Activated naive CD4-positive, alpha-beta T cell treated with anti-CD3 and anti-CD28 coated beads for 36 hours (primary cell): Measurements from ENCODE around the gene LNX1. TPM values are rescaled to one million over a fixed set of nuclear protein-coding genes. Genes with fewer than 3 reads are reported as not detected.

ENCODE experiments used
- CTCF ChIA-PET: fragments of 350-600 bp; sonication (Branson Sonifier 250); formaldehyde crosslinking; loops from one replicate; lab custom pipeline; 2021; ENCODE audit warnings: antibody characterized with exemption; lab: Charles Lee
- DNase-seq: peaks from one replicate; pipeline ENCODE4 v3.0.0-alpha.2; 2020
- H3K27ac Mint-ChIP-seq: one replicate; pipeline ENCODE4 v1.8.0; 2021; ENCODE audit warnings: mild to moderate bottlenecking, mixed read lengths
- H3K27me3 Mint-ChIP-seq: one replicate; pipeline ENCODE4 v1.8.0; 2021; ENCODE audit warnings: low read depth, mixed read lengths
- H3K36me3 Mint-ChIP-seq: one replicate; pipeline ENCODE4 v1.8.0; 2021; ENCODE audit warnings: low read depth, mixed read lengths
- H3K4me1 Mint-ChIP-seq: one replicate; pipeline ENCODE4 v1.8.0; 2021; ENCODE audit warnings: low read depth, mixed read lengths
- H3K4me3 Mint-ChIP-seq: one replicate; pipeline ENCODE4 v1.8.0; 2021; ENCODE audit warnings: mild to moderate bottlenecking, moderate library complexity, mixed read lengths
- H3K9me3 Mint-ChIP-seq: one replicate; pipeline ENCODE4 v1.8.0; 2021; ENCODE audit warnings: mixed read lengths
- intact Hi-C: fragments of 100-400 bp; cut with micrococcal nuclease; formaldehyde crosslinking; loops from one replicate; pipeline ENCODE4 v1.15.1; 2023
- total RNA-seq, 2 experiments: library from RNA; stranded (reverse); gene quantifications; one replicate each; pipeline ENCODE4 v1.2.3, GENCODE V29; 2021

The LNX1 gene
- total RNA-seq, 2 experiments from 2014 or later = 0.17 TPM; not detected in 1

DNA sequence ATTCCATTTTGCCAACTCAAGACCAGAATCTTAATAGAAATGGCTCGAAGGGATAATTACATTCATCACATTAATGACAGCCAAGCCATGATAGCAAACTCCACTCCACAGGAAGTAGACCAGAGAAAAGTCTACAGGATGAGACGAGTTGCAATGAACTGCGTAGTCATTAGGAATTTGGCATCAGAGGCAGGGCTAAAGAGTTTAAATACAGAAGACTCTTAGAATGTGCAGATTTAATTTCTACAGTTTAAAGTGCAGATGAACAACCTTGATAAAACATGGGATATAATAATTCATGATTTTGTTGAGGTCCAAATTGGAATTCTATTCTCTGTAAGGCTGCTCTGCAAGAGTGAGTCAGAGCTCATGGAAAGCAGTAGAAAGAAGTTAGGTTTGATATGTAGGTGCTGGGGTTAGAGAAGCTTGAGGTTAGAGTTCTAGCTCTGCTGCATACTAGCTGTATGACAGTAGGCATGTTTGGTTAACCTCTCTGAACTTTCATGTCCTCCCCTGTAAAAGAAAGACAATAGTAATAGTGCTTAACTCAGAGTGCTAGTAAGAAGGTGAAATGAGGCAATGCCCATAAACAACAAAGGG lies 32.2 kb downstream of the LNX1 start:
- intact Hi-C loops = no loop called here
- no peak overlapping the region for H3K27ac Mint-ChIP-seq
- H3K9me3 Mint-ChIP-seq = no peaks in the 10 kb centered on the region
- CTCF ChIA-PET = no interaction called here
- H3K4me3 Mint-ChIP-seq = no peak overlapping the region
- peaks cover 7% of the 10 kb centered on the region for H3K27me3 Mint-ChIP-seq
- no peaks in the 10 kb centered on the region for H3K4me1 Mint-ChIP-seq
- DNase-seq = no peak
- no peaks in the 10 kb centered on the region for H3K36me3 Mint-ChIP-seq

DNA sequence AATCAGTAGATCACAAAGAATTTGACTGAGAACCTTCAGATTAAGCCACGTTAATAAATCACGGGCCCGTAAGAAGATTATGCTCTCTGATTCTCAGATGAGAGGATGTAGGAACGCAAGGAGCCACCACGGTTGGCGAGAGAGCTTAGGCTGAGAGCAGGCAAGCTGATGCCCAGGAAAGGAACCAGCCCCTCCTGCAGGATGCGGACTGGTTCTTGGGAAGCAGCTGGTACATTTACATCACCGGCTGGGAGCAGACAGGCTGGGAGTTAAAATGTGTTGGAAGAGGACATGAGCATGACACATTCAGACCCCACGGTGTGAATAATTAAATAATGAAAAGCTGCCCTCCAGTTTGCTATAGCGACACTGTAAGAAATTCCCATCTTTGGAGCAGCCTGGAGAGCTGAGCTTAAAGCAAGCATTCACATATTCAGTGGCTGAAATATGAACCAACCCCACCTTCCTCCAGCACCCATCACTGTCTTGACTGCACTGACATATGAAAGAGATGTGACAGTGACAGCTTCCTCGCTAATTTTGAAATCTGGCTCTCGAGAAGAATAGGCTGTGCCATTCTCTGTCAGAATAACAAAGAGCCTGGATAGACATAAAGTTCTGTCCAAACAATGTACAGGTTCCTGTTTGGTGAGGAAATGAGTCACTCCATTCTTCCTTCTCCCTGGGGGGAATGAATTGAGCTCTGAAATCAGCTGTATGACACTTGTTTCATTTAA lies 33.1 kb downstream of the LNX1 start:
- no peaks in the 10 kb centered on the region for H3K36me3 Mint-ChIP-seq
- no peak overlapping the region for H3K27ac Mint-ChIP-seq
- no peak for DNase-seq
- H3K4me1 Mint-ChIP-seq = no peaks in the 10 kb centered on the region
- H3K4me3 Mint-ChIP-seq = no peak overlapping the region
- H3K9me3 Mint-ChIP-seq = no peaks in the 10 kb centered on the region
- intact Hi-C loops = no loop called here
- CTCF ChIA-PET = interaction anchor here (0.6 kb wide), 1 partner anchor 279 kb away, joined by 3 read pairs; no protein-coding TSS in a partner anchor
- H3K27me3 Mint-ChIP-seq = peaks cover 7% of the 10 kb centered on the region

DNA sequence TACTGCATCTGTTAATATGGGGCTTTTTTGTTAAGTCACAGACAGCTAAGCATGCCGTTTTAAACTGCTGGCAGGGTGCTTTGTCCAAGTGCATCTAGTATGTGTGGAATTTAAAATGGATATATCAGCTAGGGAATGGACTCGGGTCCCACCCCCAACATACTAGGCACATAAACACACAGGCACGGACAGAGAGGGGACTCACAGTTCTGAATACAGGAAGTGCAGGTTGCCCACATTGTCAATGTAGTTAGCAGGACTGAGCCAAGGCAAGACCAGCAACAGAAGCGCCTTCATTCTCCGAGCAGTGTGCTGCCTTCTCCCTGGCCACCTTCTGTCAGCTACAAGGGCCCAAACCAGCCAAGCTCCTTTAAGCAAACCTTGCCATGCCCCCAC lies 33.6 kb downstream of the LNX1 start:
- no peak overlapping the region for H3K4me3 Mint-ChIP-seq
- H3K27me3 Mint-ChIP-seq = peaks cover 7% of the 10 kb centered on the region
- no peak overlapping the region for H3K27ac Mint-ChIP-seq
- CTCF ChIA-PET = no interaction called here
- no peaks in the 10 kb centered on the region for H3K9me3 Mint-ChIP-seq
- intact Hi-C loops = no loop called here
- H3K4me1 Mint-ChIP-seq = no peaks in the 10 kb centered on the region
- DNase-seq = no peak
- no peaks in the 10 kb centered on the region for H3K36me3 Mint-ChIP-seq

DNA sequence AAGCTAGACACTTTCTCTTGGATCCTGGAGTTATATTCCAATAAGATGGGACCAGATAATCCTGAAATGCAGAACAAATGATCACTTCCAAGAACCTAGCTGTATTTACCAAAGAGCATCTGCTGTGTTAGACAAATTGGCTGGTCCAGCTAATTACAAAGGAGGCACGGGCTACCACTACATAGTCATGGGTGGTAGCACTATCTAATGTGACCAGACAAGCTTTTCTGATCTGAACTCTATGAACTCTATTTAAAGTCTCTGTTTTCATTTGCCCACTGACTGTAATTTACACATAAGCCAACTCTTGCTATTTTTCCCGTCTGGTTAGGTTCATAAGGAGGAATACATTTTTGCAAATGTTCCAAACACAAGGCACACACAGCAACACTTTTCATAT lies 34.6 kb downstream of the LNX1 start:
- CTCF ChIA-PET = no interaction called here
- no peak for DNase-seq
- Mint-ChIP-seq H3K4me3 (no peak overlapping the region), H3K9me3 (peaks cover under 1% of the 10 kb centered on the region), H3K27ac (no peak overlapping the region), H3K36me3 (no peaks in the 10 kb centered on the region), H3K27me3 (peaks cover 9% of the 10 kb centered on the region), H3K4me1 (no peaks in the 10 kb centered on the region)
- intact Hi-C loops = no loop called here

DNA sequence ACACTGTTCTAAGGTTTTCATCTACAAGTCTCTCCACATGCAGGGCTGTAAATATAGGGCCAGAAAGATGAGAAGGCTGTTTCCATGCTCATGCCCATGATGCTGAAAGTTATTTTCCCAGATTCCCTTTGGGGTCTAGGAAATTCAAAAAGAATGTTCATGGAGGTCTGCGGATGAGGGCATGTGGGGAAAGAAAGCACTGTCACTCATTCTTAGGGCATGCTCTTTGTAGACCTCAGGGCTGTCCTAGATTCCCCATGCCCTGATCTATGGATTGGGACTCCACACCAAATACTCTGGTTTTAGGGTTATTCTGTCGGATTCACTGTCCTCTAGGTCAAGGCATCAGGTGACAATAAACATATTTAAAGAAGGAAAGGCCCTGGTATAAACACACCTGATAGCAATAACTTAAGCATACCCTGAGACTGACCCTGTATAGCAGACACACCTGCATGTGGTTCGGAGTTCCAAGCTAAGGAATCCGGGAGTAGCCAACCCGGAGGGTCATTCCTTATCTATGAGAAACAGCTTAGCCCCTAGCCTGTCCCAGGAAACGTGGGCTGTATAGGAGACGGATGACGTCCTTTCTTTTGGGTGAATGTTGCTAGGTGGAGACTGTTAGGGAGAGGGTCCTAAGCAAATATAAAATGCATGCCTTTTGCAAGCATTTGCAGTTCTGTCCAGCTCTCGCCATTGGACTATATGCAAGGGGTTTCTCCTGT lies 37.6 kb downstream of the LNX1 start:
- Mint-ChIP-seq H3K4me1 (no peaks in the 10 kb centered on the region), H3K4me3 (no peak overlapping the region), H3K9me3 (peaks cover 1% of the 10 kb centered on the region), H3K27ac (no peak overlapping the region), H3K36me3 (no peaks in the 10 kb centered on the region), H3K27me3 (peaks cover 9% of the 10 kb centered on the region)
- intact Hi-C loops = no loop called here
- CTCF ChIA-PET = interaction anchor here (0.6 kb wide), 1 partner anchor 21 kb away, joined by 3 read pairs; no protein-coding TSS in a partner anchor
- DNase-seq = no peak

DNA sequence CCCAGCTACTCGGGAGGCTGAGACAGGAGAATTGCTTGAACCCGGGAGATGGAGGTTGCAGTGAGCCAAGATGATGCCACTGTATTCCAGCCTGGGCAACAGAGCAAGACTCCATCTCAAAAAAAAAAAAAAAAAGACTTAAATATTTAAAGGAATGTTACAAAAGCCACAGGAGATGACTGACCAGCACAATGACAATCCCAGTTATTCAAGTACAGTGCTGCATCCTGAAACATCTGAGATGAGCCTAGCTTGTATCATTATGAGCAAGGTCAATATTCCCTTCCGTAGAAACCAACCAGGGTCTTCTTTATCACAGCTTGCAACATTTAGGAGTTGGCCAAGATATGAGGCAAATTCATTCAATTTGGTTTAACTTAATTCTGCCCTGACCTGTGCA lies 38.6 kb downstream of the LNX1 start:
- Mint-ChIP-seq H3K4me3 (no peak overlapping the region), H3K27me3 (peaks cover 9% of the 10 kb centered on the region), H3K4me1 (no peaks in the 10 kb centered on the region), H3K9me3 (peaks cover 1% of the 10 kb centered on the region), H3K36me3 (no peaks in the 10 kb centered on the region), H3K27ac (no peak overlapping the region)
- intact Hi-C loops = no loop called here
- DNase-seq = no peak
- CTCF ChIA-PET = interaction anchor here (0.6 to 0.7 kb wide), 2 partner anchors 22 to 374 kb away, joined by 3 read pairs; no protein-coding TSS in a partner anchor

DNA sequence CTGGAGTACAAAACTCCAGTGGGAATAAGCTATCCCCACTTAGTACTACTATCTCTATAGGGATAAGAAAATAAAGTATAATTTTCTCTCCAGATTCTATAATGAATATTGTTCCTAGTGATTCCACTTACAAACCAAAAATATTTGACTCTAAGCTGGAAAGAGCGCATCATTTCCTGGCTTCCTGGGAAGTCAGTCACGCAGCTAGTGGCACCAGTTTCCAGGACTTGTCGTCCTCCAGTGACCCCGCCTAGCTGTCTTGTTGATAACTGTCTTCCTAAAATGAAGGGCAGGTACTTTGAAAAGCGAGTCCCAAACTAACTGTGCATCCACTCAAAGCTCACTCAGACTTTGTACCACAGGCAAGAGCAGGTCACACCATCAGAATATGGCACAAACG lies 39.3 kb downstream of the LNX1 start:
- Mint-ChIP-seq H3K36me3 (no peaks in the 10 kb centered on the region), H3K9me3 (peaks cover 1% of the 10 kb centered on the region), H3K4me1 (no peaks in the 10 kb centered on the region), H3K4me3 (no peak overlapping the region), H3K27me3 (peaks cover 10% of the 10 kb centered on the region), H3K27ac (no peak overlapping the region)
- no peak for DNase-seq
- intact Hi-C loops = no loop called here
- CTCF ChIA-PET = interaction anchor here (0.7 kb wide), 1 partner anchor 373 kb away, joined by 3 read pairs; no protein-coding TSS in a partner anchor

DNA sequence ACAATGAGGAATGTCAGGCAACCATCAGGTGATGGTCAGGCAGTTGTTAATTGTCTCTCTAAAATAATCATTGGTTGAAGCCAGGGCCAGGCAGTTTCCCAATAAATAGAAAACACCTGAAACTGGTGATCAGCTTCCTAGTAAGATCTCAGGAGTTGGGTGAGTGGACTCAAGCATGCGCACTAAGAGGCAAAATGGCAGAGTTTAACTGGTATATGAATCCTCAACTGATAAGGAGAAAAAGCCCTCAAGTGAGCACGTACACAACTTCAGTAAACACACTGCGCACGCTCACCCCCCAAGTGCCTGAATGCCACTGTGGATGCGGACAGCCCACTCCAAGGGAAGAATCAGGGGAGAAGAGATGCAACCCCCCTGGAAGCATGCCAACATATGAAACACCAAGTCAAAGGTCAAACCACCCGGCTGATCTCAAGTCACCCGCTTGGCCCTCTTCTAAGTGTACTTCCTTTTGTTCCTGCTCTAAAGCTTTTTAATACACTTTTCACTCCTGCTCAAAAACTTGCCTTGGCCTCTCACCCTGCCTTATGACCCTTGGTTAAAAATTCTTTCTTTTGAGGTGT lies 39.9 kb downstream of the LNX1 start:
- peaks cover 1% of the 10 kb centered on the region for H3K9me3 Mint-ChIP-seq
- H3K27me3 Mint-ChIP-seq = peaks cover 11% of the 10 kb centered on the region
- H3K36me3 Mint-ChIP-seq = no peaks in the 10 kb centered on the region
- no peaks in the 10 kb centered on the region for H3K4me1 Mint-ChIP-seq
- no peak overlapping the region for H3K27ac Mint-ChIP-seq
- no peak overlapping the region for H3K4me3 Mint-ChIP-seq
- CTCF ChIA-PET = interaction anchor here (0.6 kb wide), 1 partner anchor 339 kb away, joined by 3 read pairs; no protein-coding TSS in a partner anchor
- intact Hi-C loops = no loop called here
- no peak for DNase-seq

DNA sequence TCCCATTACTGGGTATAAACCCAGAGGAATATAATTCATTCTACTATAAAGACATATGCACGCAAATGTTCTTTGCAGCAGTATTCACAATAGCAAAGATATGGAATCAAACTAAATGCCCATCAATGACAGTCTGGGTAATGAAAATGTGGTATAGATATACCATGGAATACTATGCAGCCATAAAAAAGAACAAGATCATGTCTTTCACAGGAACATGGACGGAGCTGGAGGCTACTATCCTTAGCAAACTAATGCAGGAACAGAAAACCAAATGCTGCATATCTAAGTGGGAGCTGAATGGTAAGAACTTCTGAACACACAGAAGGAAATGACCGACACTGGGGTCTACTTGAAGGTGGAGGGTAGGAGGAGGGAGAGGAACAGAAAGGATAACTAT lies 42.6 kb downstream of the LNX1 start:
- H3K27ac Mint-ChIP-seq = no peak overlapping the region
- no peak overlapping the region for H3K4me3 Mint-ChIP-seq
- peaks cover 4% of the 10 kb centered on the region for H3K27me3 Mint-ChIP-seq
- no peak for DNase-seq
- H3K4me1 Mint-ChIP-seq = no peaks in the 10 kb centered on the region
- CTCF ChIA-PET = interaction anchor here (0.6 to 0.8 kb wide), 2 partner anchors 352 to 1183 kb away, joined by 3 read pairs; no protein-coding TSS in a partner anchor
- H3K36me3 Mint-ChIP-seq = no peaks in the 10 kb centered on the region
- intact Hi-C loops = no loop called here
- H3K9me3 Mint-ChIP-seq = peaks cover 1% of the 10 kb centered on the region

DNA sequence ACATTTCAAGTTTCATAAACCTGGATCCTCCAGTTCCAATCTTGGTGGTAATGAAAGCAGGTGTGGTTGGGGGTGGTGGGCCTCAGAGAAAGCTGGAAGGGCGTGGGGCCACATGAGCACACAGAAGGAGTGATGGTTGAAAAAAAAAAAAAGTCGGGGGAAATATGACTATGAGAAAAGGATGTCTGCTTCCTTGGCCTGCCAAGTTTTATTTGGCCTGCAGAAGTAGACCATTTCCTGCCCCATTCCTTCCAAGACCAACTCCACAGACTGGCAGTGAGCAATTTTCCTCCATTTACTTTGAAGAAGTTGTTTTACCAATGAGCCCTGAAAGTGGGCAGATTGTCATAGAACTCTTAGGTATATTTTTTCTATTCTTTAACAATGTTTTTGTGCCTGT lies 43.3 kb downstream of the LNX1 start:
- Mint-ChIP-seq H3K4me1 (no peaks in the 10 kb centered on the region), H3K36me3 (no peaks in the 10 kb centered on the region), H3K4me3 (no peak overlapping the region), H3K27me3 (peaks cover 6% of the 10 kb centered on the region), H3K9me3 (peaks cover 1% of the 10 kb centered on the region), H3K27ac (no peak overlapping the region)
- CTCF ChIA-PET = no interaction called here
- DNase-seq = no peak
- intact Hi-C loops = no loop called here

DNA sequence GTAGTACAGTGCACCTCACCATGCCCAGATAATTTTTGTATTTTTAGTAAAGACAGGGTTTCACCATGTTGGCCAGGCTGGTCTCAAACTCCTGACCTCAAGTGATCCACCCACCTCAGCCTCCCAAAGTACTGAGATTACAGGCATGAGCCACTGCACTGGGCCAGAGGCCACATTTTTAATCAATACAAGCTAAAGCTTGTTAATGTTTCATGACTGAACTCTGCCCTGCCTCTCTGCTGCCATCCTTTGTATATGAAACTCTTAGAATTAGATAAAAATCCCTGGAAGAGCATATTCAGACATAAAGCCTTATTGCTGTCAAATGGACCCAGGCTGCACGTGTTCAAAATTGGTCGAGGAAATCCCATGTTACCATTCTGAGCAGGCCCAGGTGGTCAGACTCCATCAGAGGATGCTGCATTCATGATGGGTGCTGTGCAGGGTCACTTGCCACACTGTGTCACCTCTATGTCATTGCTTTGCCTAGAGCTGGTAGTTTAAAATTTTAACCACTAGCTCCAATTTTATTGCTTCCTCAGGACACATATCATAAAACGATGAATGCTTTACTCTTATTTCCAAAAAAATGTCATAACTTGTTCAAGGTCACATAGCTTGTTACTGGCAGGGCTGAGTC lies 45.2 kb downstream of the LNX1 start:
- no peak overlapping the region for H3K27ac Mint-ChIP-seq
- H3K4me1 Mint-ChIP-seq = no peaks in the 10 kb centered on the region
- CTCF ChIA-PET = no interaction called here
- intact Hi-C loops = no loop called here
- H3K36me3 Mint-ChIP-seq = no peaks in the 10 kb centered on the region
- H3K4me3 Mint-ChIP-seq = no peak overlapping the region
- DNase-seq = no peak
- H3K9me3 Mint-ChIP-seq = no peaks in the 10 kb centered on the region
- H3K27me3 Mint-ChIP-seq = peaks cover 7% of the 10 kb centered on the region

DNA sequence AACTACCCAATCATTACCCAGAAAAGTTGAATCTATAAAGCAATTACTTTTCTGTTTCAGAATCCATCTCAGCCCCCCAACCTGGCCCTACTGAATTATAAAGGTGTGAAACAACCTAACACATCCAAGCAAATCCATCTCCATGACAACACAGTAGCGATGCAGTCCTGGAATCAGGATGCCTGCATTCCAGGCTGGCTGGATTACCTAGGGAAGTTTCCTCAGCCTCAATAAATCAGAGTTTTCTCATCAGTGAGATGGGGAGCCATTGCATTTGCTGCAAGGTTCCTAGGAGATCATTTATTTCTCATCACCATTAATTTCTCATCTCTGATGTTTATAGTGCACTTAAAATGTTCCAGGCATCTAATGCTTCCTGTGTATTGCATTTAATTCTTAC lies 46.0 kb downstream of the LNX1 start:
- H3K4me3 Mint-ChIP-seq = no peak overlapping the region
- intact Hi-C loops = no loop called here
- H3K9me3 Mint-ChIP-seq = no peaks in the 10 kb centered on the region
- DNase-seq = no peak
- H3K4me1 Mint-ChIP-seq = no peaks in the 10 kb centered on the region
- peaks cover 7% of the 10 kb centered on the region for H3K27me3 Mint-ChIP-seq
- no peaks in the 10 kb centered on the region for H3K36me3 Mint-ChIP-seq
- CTCF ChIA-PET = no interaction called here
- no peak overlapping the region for H3K27ac Mint-ChIP-seq
